Activated CD8-positive, alpha-beta memory T cell treated with anti-CD3 and anti-CD28 coated beads, Interleukin-2, amount 50 U/mL, for 48 hours (primary cell): ENCODE results near the gene RCC2.
"Not testable (repeated sequence)": the region's sequence is repeated elsewhere in the genome, so short reads cannot be mapped to it uniquely, and the experiment has no call there.

Source experiments
- DNase-seq: peaks from one replicate; pipeline ENCODE4 v3.0.0-alpha.2; 2020

The RCC2 gene

DNA sequence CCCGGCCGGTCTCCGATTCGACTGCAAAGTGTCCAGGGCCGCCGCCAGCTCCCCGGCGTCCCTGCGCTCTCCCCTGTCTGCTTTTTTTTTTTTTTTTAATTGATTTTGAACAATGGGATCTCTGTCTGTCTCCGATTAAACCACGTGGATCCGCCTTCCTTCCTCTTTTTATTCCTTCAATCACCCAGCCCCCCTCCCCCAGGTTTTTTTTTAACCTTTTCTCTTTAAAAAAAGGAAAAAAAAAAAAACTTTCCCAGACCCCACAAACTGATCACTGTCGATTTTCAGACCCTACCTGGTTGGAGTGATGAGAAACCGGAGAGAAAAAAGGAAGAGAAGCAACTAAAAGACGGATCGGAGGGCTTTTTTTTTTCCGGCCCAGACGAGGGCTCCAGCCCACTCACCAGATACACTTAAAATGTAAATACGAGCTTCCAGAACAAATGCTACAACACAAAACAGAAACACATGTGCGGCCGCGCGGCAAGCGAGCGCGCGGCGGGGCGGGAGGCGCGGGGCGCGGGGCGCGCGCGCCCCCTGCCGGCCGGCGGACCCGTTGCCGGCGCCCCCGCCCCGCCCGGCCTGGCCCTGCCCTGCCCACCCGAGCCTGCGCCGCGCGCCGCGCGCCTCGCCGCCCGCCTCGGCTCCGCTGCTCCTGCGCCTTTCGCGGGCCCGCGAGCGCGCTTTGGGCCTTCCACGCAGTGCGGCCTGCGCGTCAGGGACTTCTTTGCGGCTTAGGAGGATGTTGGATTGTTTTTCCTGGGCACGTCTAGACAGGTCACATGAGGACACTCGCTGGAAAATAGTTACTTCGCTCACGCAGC lies at the start of gene RCC2:
RCC2 (minus strand) TSS at position 428 of the 824 bp plus-strand sequence. CDS start 1,163 bp downstream, outside the sequence.
- DNase-seq = peak; percentile 86

DNA sequence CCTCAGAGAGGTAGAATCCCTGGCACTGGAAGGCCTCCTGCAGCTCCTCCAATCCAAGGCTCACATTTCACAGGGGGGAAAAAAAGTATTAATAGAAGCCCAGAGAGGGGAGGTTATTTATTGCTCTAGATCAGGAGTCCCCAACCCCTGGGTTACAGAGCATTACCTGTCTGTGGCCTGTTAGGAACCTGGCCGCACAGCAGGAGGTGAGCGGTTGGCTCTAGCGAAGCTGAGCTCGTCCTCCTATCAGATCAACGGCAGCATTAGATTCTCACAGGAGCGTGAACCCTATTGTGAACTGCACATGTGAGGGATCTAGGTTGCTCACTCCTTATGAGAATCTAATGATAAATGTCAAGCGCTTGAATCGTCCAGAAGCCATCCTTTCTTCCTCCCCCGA lies 46.8 kb upstream of the RCC2 start:
- no peak for DNase-seq

DNA sequence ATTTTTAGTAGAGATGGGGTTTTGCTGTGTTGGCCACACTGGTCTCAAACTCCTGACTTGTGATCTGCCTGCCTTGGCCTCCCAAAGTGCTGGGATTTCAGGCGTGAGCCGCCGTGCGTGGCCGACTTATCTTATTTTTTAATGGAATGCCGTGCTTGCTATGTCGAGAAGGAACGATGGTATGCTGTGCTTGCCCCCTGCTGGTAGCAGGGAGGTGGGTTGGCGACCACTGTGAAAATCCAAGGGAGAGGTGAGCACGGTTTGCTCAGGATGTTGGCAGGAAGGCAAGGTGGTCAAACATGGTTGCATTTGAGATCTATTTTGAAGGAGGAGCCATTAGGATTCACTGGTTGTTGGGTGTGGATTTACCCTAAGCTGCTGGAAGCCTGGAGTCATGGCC lies 45.8 kb upstream of the RCC2 start:
- DNase-seq = no peak

DNA sequence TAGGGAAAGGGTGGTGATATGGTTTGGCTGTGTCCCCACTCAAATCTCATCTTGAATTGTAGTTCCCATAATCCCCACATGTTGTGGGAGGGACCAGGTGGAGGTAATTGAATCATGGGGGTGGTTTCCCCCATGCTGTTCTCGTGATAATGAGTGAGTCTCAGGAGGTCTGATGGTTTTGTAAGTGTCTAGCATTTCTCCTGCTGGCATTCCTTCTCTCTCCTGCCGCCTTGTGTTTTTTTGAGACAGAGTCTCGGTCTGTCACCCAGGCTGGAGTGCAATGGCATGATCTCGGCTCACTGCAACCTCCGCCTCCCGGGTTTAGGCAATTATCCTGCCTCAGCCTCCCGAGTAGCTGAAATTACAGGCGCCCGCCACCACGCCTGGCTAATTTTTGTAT lies 42.5 kb upstream of the RCC2 start:
- DNase-seq = not testable (repeated sequence)

DNA sequence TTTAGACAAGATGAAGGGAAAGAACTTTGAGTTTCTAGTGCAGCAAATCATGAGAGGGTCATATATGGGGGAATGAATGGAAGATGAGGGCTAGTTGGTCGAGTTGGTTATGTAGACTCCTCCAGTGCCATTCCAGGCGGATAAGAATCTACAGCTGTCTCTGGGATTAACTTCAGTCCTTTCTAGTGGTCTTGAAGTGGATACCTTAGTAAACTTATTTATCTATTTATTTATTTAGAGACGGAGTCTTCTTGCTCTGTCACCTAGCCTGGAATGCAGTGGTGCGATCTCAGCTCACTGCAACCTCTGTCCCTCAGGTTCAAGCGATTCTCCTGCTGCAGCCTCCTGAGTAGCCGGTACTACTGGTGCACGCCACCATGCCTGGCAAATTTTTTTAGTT lies 41.4 kb upstream of the RCC2 start:
- DNase-seq = no peak

DNA sequence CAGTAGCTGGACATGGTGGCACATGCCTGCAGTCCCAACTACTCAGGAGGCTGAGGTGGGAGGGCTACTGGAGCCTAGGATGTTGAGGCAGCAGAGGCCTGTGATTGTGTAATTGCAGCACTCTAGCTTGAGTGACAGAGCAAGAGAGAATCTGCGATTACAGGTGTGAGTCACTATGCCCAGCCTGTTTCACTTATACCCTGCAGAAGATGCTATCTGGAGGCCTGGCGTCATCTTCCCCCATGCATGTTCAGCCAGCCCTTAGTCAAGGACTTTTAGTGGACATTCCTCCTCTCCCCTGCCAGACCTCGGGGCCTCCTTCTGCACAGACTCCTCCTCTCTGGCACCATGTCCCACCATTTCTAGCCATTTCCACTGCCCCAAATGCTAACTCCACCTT lies 36.3 kb upstream of the RCC2 start:
- peak; percentile 49 for DNase-seq

DNA sequence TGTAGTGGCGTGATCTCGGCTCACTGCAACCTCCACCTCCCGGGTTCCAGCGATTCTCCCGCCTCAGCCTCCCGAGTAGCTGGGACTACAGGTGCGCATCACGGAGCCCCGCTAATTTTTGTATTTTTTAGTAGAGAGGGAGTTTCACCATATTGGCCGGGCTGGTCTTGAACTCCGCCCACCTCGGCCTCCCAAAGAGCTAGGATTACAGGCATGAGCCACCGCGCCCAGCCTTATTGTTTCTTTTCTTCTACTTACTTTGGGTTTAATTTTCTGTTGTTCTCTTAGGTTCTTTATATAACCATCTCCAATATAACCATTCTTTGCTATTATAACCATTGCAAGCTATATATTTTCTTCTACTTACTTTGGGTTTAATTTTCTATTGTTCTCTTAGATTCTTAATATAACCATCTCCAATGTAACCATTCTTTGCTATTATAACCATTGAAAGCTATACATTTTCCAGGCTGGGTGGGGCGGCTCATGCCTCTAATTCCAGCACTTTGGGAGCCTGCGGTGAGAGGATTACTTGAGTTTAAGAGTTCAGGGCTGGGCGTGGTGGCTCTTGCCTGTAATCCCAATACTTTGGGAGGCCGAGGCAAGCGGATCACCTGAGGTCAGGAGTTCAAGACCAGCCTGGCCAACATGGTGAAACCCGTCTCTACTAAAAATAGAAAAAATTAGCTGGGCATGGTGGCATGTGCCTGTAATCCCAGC lies 35.5 kb upstream of the RCC2 start:
- not testable (repeated sequence) for DNase-seq

DNA sequence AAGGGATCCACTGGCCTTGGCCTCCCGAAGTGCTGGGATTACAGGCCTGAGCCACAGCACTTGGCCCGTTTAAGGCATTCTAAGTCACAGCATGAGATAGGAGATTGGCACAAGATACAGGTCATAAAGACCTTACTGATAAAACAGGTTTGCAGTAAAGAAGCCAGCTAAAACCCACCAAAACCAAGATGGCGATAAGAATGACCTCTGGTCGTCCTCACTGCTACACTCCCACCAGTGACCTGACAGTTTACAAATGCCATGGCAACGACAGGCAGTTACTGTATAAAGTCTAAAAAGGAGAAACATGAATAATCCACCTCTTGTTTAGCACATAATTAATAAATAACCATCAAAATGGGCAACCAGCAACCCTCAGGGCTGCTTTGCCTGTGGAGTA lies 33.3 kb upstream of the RCC2 start:
- DNase-seq = no peak

DNA sequence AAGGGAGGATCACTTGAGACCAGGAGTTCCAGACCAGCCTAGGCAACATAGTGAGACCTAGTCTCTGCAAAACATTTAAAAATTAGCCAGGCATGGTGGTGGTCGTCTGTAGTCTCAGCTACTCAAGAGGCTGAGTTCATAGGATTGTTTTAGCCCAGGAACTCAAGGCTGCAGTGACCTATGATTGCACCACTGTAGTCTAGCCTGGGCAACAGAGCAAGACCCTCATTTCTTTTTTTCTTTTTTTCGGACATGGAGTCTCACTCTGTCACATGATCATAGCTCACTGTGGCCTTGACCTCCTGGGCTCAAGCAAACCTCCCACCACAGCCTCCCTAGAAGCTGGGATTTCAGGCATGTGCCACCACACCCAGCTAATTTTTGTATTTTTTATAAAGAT lies 31.9 kb upstream of the RCC2 start:
- no peak for DNase-seq

DNA sequence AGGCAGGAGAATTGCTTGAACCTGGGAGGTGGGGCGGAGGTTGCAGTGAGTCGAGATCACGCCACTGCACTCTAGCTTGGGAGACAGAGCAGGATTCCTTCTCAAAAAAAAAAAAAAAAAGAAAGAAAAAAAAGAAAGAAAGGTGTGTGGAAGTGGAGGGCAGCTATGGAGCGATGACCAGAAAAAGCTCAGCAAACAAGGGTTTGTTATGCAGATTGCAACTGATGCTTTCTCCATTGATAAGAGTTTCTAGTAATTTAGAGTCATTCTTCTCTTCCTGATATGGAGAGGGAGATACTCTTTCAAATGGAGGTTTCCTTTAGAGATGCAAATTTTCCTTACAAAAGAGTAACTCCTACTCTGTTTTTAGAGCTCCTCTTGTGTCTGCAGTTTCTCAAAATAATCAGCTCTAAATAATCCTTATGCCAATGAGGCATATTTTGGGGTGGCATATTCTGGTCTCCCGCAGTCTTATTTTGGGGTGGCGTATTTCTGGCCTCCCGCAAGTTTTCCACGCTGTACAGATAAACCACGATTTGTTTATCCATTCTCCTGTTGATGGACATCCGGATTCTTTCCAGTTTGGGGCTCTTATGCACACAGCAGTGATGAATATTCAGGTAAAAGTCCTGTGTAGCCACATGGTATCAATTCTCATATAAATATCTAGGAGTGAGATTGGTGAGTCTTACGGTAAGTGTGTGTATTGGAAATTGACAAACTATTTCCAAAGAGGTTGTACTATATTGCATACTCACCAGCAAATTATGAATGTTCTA lies 30.7 kb upstream of the RCC2 start:
- DNase-seq = no peak

DNA sequence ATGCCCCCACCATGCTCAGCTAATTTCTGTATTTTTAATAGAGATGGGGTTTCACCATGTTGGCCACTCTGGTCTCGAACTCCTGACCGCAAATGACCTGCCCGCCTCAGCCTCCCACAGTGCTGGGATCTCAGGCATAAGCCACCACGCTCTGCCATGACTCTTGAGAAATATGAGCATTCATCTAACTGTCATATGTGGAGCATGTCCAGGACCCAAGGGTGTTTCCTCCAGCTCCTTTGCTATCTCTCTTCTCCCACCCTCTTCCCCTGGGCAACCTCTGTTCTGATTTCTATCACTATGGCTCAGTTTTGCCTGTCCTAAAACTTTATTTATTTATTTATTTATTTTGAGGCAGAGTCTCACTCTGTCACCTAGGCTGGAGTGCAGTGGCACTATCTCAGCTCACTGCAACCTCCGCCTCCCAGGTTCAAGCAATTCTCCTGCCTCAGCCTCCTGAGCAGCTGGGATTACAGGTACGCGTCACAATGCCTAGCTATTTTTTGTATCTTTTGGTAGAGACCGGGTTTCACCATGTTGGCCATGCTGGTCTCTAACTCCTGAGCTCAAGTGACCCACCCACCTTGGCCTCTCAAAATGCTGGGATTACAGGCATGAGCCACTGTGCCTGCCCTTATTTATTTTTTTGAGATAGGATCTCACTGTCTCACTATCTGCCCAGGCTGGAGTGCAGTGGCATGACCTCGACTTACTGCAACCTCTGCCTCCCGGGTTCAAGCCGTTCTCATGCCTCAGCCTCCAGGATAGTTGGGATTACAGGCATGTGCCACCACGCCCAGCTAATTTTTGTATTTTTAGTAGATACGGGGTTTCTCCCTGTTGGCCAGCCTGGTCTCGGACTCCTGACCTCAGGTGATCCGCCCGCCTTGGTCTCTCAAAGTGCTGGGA lies 29.1 kb upstream of the RCC2 start:
- DNase-seq = not testable (repeated sequence)

DNA sequence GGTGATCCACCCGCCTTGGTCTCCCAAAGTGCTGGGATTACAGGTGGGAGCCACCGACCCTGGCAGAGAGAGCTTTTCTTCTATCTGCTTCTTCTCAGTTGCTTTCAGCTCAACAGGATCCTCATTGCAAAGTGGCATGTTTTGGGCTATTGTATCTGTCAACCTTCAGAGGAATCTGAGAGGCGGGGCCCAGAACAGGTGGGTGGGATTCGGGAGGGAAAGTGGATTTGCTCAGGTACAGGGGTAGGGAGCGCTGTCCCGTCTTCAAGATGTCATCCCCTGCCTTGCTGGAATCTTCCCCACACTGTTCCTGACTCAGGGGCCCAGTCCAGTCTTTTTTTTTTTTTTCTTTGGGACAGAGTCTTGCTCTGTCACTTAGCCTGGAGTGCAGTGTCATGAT lies 26.9 kb upstream of the RCC2 start:
- no peak for DNase-seq

DNA sequence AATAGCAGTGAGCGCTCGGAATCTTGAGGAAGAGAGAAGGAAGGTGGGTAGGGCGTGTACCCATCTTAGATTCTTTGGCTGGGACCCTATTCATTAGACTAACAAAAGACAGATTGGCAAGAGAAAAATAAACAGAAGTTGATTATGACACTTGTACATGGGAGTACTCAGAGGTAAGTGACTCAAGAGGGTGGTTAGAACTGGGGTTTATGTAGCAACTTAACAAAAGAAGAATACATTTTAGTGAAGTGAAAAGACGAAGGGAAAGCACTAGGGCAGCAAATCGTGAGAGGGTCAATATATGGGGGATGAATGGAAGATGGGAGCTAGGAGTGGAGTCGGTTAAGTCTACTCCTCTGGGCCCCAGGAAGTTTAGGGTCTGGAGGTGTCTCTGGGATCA lies 25.8 kb upstream of the RCC2 start:
- no peak for DNase-seq

DNA sequence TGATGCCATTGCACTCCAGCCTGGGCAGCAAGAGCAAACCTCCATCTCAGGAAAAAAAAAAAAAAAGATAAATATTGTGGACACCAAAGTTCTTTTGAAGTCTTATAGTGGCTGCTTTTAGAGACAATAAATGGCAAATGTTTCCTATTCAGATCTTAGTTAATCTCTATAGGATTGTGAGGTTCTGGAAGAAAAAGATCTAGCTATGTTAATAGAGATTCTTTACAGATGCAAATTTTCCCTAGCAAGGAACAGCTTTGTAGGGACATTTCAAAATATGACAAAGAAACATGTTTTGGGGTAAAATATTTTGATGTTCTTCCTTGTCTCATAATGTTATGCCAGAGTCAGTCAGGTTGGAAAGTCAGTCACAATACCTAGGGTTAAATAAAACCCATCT lies 24.5 kb upstream of the RCC2 start:
- no peak for DNase-seq

DNA sequence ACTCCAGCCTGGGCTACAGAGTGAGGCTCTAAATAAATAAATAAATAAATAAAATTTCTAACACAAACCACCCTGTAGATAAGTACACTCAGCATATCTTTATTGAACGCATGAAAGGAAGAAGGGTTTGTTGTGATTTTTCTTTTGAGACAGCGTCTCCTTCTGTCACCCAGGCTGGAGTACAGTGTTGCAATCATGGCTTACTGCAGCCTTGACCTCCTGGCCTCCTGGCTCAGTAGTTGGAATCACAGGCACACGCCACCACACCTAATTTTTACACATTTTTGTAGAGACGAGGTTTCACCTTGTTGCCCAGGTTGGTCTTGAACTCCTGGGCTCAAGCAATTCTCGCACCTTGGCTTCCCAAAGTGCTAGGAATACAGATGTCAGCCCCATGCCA lies 23.2 kb upstream of the RCC2 start:
- DNase-seq = no peak

DNA sequence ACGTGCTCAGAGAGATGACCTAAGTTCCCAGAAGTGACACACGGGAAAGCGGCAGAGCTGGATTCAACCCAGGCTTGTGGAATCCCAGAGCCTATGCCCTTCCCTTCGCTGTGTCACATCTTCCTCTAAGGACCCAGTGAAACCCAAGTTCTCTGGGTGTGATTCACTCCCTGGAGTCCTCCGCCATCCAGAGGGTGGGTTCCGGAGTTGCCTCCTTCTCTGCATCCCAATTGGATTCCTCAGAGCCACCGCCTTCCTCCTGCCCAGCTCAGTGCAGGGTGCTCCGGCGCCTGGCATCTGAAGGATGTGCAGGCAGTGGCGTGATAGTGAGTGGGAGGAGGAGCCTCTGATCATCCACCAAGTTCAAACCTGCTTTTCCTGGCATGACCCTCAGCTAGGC lies 20.7 kb upstream of the RCC2 start:
- no peak for DNase-seq

DNA sequence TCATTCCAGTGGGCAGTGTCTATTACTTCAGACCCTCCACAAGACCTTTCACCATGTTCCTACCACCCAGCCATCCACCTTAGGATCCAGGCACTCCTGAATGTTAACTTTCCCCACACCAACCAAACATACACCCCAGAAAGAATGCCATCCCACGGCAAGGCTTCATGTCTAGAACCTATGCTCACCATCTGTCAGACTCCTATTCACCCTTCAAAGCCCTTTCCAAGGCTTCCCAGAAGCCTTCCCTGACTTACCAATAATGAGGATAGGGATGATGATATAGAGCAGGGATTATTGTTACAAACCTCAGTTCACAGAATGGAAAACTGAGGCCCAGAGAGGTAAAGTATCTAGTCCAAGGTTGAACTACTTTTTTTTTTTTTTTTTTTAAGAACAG lies 19.3 kb upstream of the RCC2 start:
- DNase-seq = no peak

DNA sequence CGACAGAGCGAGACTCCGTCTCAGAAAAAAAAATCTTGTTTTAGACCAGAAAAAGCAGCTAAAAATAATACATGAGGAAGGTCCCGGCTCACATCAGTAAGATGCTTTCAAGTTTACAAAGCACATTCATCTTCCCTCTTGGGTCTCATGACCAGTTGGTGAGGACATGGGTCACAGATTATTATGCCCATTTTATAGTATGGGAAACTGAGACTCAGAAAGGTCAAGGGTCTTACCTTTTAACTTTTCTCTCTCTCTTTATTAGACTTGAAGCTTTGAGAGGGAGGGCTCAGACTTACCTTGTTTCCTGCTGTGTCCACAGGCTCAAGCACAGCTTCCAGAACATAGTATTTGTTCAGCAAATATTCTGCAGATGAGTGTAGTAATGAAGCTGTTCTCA lies 13.2 kb upstream of the RCC2 start:
- no peak for DNase-seq

DNA sequence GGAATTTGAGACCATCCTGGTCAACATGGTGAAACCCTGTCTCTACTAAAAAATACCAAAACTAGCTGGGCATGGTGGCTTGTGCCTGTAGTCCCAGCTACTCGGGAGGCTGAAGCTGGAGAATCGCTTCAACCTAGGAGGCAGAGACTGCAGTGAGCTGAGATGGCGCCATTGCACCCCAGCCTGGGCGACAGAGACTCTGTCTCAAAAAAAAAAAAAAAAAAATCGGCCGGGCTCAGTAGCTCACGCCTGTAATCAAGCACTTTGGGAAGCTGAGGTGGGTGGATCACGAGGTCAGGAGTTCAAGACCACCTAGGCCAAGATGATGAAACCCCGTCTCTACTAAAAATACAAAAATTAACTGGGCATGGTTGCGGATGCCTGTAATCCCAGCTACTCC lies 12.7 kb upstream of the RCC2 start:
- not testable (repeated sequence) for DNase-seq

DNA sequence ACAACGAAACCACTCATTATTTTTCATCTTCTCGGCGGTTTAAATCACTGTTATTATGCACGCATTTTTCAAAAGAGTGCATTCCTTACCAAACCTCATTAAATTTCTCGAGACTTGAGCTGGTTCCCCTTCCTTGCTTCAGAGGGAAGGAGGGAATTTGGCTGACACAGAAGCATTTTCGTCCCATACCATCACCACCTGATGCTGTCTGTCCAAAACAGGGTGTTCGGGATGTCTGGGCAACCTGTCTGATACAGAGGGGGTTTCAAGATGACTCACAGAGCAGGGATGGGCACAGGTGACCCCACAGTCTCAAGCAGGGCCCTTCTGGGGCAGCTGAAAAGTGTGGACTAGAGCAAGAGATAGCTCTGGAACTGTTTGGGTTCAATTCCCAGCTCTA lies 12.3 kb upstream of the RCC2 start:
- no peak for DNase-seq

DNA sequence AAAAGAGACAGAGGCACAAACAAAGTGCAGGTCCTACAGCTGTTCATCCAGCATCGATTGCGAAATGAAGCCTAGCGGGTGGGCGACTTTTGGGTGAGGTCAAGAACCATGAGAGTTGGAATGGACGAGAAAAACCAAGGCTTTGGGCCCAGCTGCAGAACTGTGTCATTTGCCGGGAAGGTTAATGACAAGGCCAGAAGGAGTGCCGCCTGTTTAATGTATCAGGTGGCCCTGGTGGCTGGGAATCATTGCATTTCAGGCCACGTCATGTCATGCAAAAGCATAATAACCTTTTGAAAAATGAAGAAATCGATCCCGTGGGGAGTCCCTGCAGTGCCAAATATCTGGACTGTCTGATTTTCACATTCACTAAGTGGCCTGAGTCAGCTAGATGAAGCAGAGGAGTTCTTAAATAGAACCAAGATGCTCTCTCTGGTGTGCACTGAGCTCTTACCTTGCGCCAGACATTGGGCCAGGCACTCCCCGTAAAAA lies 8.1 kb upstream of the RCC2 start:
- no peak for DNase-seq

DNA sequence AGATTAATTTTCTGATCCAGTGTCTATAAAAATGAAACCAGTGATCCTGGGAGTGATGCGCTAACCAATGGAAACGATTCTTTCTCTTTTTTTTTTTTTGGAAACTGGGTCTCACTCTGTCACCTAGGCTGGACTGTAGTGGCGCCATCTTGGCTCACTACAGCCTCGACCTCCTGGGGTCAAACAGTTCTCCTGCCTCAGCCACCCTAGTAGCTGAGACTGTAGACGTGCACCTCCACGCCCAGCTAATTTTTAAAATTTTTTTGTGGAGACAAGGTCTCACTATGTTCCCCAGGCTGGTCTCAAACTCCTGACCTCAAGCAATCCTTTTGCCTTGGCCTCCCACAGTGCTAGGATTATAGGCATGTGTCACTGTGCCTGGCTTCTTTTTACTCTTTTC lies 3.4 kb upstream of the RCC2 start:
- no peak for DNase-seq

DNA sequence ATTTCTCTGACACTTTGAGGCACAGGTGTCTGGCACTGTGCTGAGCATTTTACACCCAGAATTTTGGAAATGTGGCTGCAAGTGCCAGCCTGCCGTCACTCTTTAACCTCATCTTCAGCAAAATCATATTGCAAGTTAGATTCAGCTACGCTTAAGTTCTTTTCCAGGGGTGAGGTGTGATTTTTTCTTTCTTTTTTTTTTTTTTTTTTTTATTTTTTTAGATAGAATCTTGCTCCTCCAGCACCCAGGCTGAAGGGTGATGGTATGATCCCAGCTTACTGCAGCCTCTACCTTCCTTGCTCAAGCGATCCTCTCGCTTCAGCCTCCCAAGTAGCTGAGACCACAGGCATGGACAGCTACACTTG lies 2.5 kb upstream of the RCC2 start:
- DNase-seq = no peak
